Measurements from ENCODE around the gene ZNF837.

DNA sequence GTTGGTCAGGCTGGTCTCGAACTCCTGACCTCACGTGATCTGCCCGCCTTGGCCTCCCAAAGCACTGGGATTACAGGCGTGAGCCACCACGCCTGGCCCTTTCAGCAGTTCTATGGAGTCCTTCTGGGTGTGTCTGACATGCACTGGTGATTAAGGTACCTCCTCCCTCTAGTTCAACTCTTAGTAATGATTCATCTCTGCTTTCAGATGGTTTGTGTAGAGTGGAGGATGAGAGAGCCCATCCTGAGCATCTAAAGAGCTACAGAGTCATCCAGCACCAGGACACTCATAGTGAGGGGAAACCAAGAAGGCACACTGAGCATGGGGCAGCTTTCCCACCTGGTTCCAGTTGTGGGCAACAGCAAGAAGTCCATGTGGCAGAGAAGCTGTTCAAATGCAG, 35.8 kb upstream of the ZNF837 start:
- TF ChIP-seq CREB5 (CRISPR knock-in tag; IDR thresholded peaks at IDR 0.05; ENCODE audit: low read depth) (no peak), TSHZ2 (CRISPR knock-in tag; IDR thresholded peaks at IDR 0.05) (no peak), ZNF565 (CRISPR knock-in tag; conservative IDR thresholded peaks at IDR 0.05; ENCODE audit: low read depth) (no peak), BACH2 (CRISPR knock-in tag; IDR thresholded peaks at IDR 0.05; ENCODE audit: borderline replicate concordance) (no peak), TCF4 (CRISPR knock-in tag; IDR thresholded peaks at IDR 0.05; ENCODE audit: borderline replicate concordance) (no peak), OSR1 (CRISPR knock-in tag; IDR thresholded peaks at IDR 0.05) (no peak), ARNTL (CRISPR knock-in tag; IDR thresholded peaks at IDR 0.05; ENCODE audit: borderline replicate concordance, low read depth) (no peak), ZNF8 (CRISPR knock-in tag; IDR thresholded peaks at IDR 0.05) (no peak), SNAI2 (CRISPR knock-in tag; IDR thresholded peaks at IDR 0.05) (no peak), PPARA (CRISPR knock-in tag; IDR thresholded peaks at IDR 0.05; ENCODE audit: borderline replicate concordance) (no peak), ZFP3 (CRISPR knock-in tag; IDR thresholded peaks at IDR 0.05) (no peak)
- TF ChIP-seq, protein P1, sequence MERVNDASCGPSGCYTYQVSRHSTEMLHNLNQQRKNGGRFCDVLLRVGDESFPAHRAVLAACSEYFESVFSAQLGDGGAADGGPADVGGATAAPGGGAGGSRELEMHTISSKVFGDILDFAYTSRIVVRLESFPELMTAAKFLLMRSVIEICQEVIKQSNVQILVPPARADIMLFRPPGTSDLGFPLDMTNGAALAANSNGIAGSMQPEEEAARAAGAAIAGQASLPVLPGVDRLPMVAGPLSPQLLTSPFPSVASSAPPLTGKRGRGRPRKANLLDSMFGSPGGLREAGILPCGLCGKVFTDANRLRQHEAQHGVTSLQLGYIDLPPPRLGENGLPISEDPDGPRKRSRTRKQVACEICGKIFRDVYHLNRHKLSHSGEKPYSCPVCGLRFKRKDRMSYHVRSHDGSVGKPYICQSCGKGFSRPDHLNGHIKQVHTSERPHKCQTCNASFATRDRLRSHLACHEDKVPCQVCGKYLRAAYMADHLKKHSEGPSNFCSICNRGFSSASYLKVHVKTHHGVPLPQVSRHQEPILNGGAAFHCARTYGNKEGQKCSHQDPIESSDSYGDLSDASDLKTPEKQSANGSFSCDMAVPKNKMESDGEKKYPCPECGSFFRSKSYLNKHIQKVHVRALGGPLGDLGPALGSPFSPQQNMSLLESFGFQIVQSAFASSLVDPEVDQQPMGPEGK (CRISPR knock-in tag; IDR thresholded peaks at IDR 0.05; ENCODE audit: borderline replicate concordance): no peak
